Naive thymus-derived CD4-positive, alpha-beta T cell (primary cell): ENCODE measurements around the gene PDF. TPM values are rescaled to one million over a fixed set of nuclear protein-coding genes. Genes with fewer than 3 reads are reported as not detected.

Source experiments
- ATAC-seq: fragments of 150-1000 bp; cut with Tn5 transposase; 2 replicates; pipeline ENCODE4 v1.10.0; 2021; ENCODE audit warnings: mild to moderate bottlenecking, moderate library complexity
- CTCF ChIA-PET: fragments of 350-600 bp; sonication (Branson Sonifier 250); formaldehyde crosslinking; loops from one replicate; lab custom pipeline; 2021; ENCODE audit warnings: antibody characterized with exemption; lab: Charles Lee
- POLR2A ChIA-PET: fragments of 350-600 bp; sonication (Branson Sonifier 250); formaldehyde crosslinking; loops from one replicate; lab custom pipeline; 2021; ENCODE audit warnings: antibody characterized with exemption, inconsistent platforms; lab: Charles Lee
- DNase-seq, 9 donors: peaks; one replicate each; pipeline versions ENCODE4 v3.0.0 to v3.0.0-alpha.2; 2020 to 2022; ENCODE audit warnings: mixed read lengths in 1 of 9
- H3K27ac ChIP-seq: one replicate; pipeline ENCODE4 v1.7.0; 2013; ENCODE audit warnings: mild to moderate bottlenecking, low read depth, low read length, moderate library complexity
- H3K27me3 ChIP-seq, 2 donors: one replicate each; pipeline ENCODE4 v1.7.0; 2013; ENCODE audit warnings: low read length in 2 of 2, mild to moderate bottlenecking in 2 of 2, moderate library complexity in 2 of 2; ENCODE audit not compliant: control insufficient read depth in 2 of 2, insufficient read depth in 2 of 2
- H3K36me3 ChIP-seq, 3 experiments: 1 replicate in 2 of 3; 2 replicates in 1 of 3; pipeline ENCODE4 v1.7.0; 2013; ENCODE audit warnings: low read length in 3 of 3, mild to moderate bottlenecking in 3 of 3, moderate library complexity in 1 of 3; ENCODE audit not compliant: insufficient read depth in 3 of 3, control insufficient read depth in 2 of 3
- H3K4me1 ChIP-seq, 2 donors: one replicate each; pipeline ENCODE4 v1.7.0; 2013; ENCODE audit warnings: low read length in 2 of 2, mild to moderate bottlenecking in 2 of 2, moderate library complexity in 1 of 2; ENCODE audit not compliant: control insufficient read depth in 2 of 2, insufficient read depth in 2 of 2
- H3K4me3 ChIP-seq: 2 replicates; pipeline ENCODE4 v1.7.0; 2013; ENCODE audit warnings: mild to moderate bottlenecking, low read length
- H3K9me3 ChIP-seq, 3 experiments: 1 replicate in 2 of 3; 2 replicates in 1 of 3; pipeline ENCODE4 v1.7.0; 2013; ENCODE audit warnings: low read length in 3 of 3; ENCODE audit not compliant: control insufficient read depth in 2 of 3
- H3K27ac Mint-ChIP-seq, 9 donors: one replicate each; pipeline ENCODE4 v1.8.0; 2020 to 2022; ENCODE audit warnings: mixed read lengths in 9 of 9, mild to moderate bottlenecking in 8 of 9, moderate library complexity in 5 of 9, inconsistent platforms in 2 of 9
- H3K27me3 Mint-ChIP-seq, 5 donors: one replicate each; pipeline ENCODE4 v1.8.0; 2021 to 2022; ENCODE audit warnings: mixed read lengths in 5 of 5, mild to moderate bottlenecking in 1 of 5
- H3K36me3 Mint-ChIP-seq, 5 donors: one replicate each; pipeline ENCODE4 v1.8.0; 2020 to 2022; ENCODE audit warnings: mixed read lengths in 5 of 5, mild to moderate bottlenecking in 3 of 5, inconsistent platforms in 1 of 5
- H3K4me1 Mint-ChIP-seq, 7 donors: one replicate each; pipeline ENCODE4 v1.8.0; 2020 to 2022; ENCODE audit warnings: mixed read lengths in 7 of 7, mild to moderate bottlenecking in 3 of 7, inconsistent platforms in 1 of 7
- H3K4me3 Mint-ChIP-seq, 10 donors: one replicate each; pipeline ENCODE4 v1.8.0; 2020 to 2022; ENCODE audit warnings: mild to moderate bottlenecking in 10 of 10, mixed read lengths in 10 of 10, moderate library complexity in 6 of 10, inconsistent platforms in 2 of 10
- H3K9me3 Mint-ChIP-seq, 11 donors: one replicate each; pipeline ENCODE4 v1.8.0; 2020 to 2022; ENCODE audit warnings: mixed read lengths in 11 of 11, mild to moderate bottlenecking in 4 of 11, inconsistent platforms in 1 of 11, moderate library complexity in 1 of 11
- intact Hi-C, 2 donors: fragments of 100-400 bp; cut with micrococcal nuclease; formaldehyde crosslinking; loops; one replicate each; pipeline ENCODE4 v1.15.1; 2023
- polyA plus RNA-seq, 2 donors: library from polyadenylated mRNA; unstranded; fragments of 300-500 nt; fragmentation: Illumina TruSeq; gene quantifications; one replicate each; pipeline ENCODE4 v1.2.3, GENCODE V29; 2021
- total RNA-seq, 6 experiments: library from RNA in 5 of 6; stranded (reverse) in 5 of 6; gene quantifications; 1 replicate in 5 of 6; 2 replicates in 1 of 6; pipeline ENCODE4 v1.2.3 and lab custom pipeline; 2021 to 2026

The PDF gene
- total and polyA plus RNA-seq, 7 experiments from 2014 or later = 4.6 to 24.5 (median 11.4) TPM

- ChIA-PET CTCF (no interaction called here), POLR2A (interaction anchor here (1.0 kb wide), 1 partner anchor 13 kb away, joined by 3 read pairs; no protein-coding TSS in a partner anchor)
- H3K36me3 ChIP-seq = peaks cover 10 to 43% (median 18%) of the 10 kb centered on the region in 3 experiments
- no peak overlapping the region for H3K4me3 ChIP-seq
- DNase-seq (no peak), ATAC-seq (no peak)
- Mint-ChIP-seq H3K27me3 (no peaks in the 10 kb centered on the region), H3K4me3 (peak overlapping the region in 1 of 10 donors; percentile 34), H3K9me3 (no peaks in the 10 kb centered on the region), H3K36me3 (peaks cover 8 to 32% (median 20%) of the 10 kb centered on the region in 5 donors), H3K27ac (no peak overlapping the region), H3K4me1 (peaks cover 25 to 76% (median 47%) of the 10 kb centered on the region in 7 donors)
- H3K27me3 ChIP-seq = no peaks in the 10 kb centered on the region
- peaks cover 8 to 18% of the 10 kb centered on the region in 2 donors for H3K4me1 ChIP-seq
- intact Hi-C loops = loop anchor here in 1 of 2 donors (5.0 to 10.0 kb wide), 3 partner anchors 230 to 1250 kb away; partner anchors contain the start of genes NFAT5, NFATC3 and TANGO6
- no peak overlapping the region for H3K27ac ChIP-seq
- no peaks in the 10 kb centered on the region for H3K9me3 ChIP-seq
Measured at GRCh38 chr16:69334696-69335095, 4.3 kb upstream of the PDF start.

- Histone ChIP-seq H3K27ac (peak overlapping the region; percentile 90), H3K9me3 (no peaks in the 10 kb centered on the region), H3K4me1 (peaks cover 13 to 37% of the 10 kb centered on the region in 2 donors), H3K36me3 (peaks cover 5 to 50% (median 5%) of the 10 kb centered on the region in 3 experiments), H3K4me3 (peak overlapping the region; percentile 64), H3K27me3 (no peaks in the 10 kb centered on the region)
- peak overlapping the region in 8 of 9 donors; percentile 17 to 77 (median 56) for H3K27ac Mint-ChIP-seq
- ChIA-PET POLR2A (interaction anchor here (0.7 to 4.6 kb wide), 7 partner anchors 10 to 197 kb away, joined by 3 to 46 read pairs (median 5); partner anchors contain the start of genes CHTF8, COG8, NIP7 and UTP4), CTCF (interaction anchor here (0.6 to 2.4 kb wide), 4 partner anchors 11 to 180 kb away, joined by 3 to 13 read pairs (median 4); partner anchors contain the start of gene NIP7)
- DNase-seq (peak in 2 of 9 donors; percentile 25 to 33), ATAC-seq (peak; percentile 65)
- intact Hi-C loops = loop anchor here (1.0 to 10.0 kb wide), 8 partner anchors 10 to 1245 kb away; partner anchors contain the start of genes COG8 (in 2 of the 2), NIP7 (in 2 of the 2), VPS4A (in 2 of the 2) and CHTF8 (in 1 of the 2)
- H3K9me3 Mint-ChIP-seq = no peaks in the 10 kb centered on the region
- H3K4me3 Mint-ChIP-seq = peak overlapping the region; percentile 68 to 87 (median 76)
- peaks cover 16 to 72% (median 61%) of the 10 kb centered on the region in 7 donors for H3K4me1 Mint-ChIP-seq
- no peaks in the 10 kb centered on the region for H3K27me3 Mint-ChIP-seq
- peaks cover 0 to 26% (median 14%) of the 10 kb centered on the region in 5 donors for H3K36me3 Mint-ChIP-seq
Measured at GRCh38 chr16:69329369-69330285, 761 bp downstream of the PDF start.

GRCh38 chr16:69328854-69329316, 1.5 kb downstream of the PDF start:
- intact Hi-C loops = no loop called here
- no peak for ATAC-seq
- CTCF ChIA-PET = interaction anchor here (1.4 to 2.4 kb wide), 2 partner anchors 12 to 16 kb away, joined by 4 to 13 read pairs; partner anchors contain the start of gene NIP7

GRCh38 chr16:69327585-69328310, 2.6 kb downstream of the PDF start:
- Histone ChIP-seq H3K9me3 (no peaks in the 10 kb centered on the region), H3K27me3 (no peaks in the 10 kb centered on the region), H3K4me1 (peaks cover 13 to 31% of the 10 kb centered on the region in 2 donors), H3K4me3 (no peak overlapping the region), H3K36me3 (peaks cover 0 to 55% (median 0%) of the 10 kb centered on the region in 3 experiments), H3K27ac (peak overlapping the region; percentile 62)
- DNase-seq (no peak), ATAC-seq (no peak)
- intact Hi-C loops = no loop called here
- CTCF ChIA-PET = interaction anchor here (0.6 kb wide), 1 partner anchor 1443 kb away, joined by 5 read pairs; no protein-coding TSS in a partner anchor
- POLR2A ChIA-PET = interaction anchor here (0.8 to 4.6 kb wide), 5 partner anchors 10 to 485 kb away, joined by 4 to 46 read pairs (median 13); partner anchors contain the start of genes COG8 and NIP7
- H3K4me1 Mint-ChIP-seq = peaks cover 10 to 63% (median 50%) of the 10 kb centered on the region in 7 donors
- H3K27ac Mint-ChIP-seq = peak overlapping the region in 5 of 9 donors; percentile 19 to 86 (median 45)
- H3K4me3 Mint-ChIP-seq = peak overlapping the region in 9 of 10 donors; percentile 16 to 87 (median 69)
- H3K9me3 Mint-ChIP-seq = no peaks in the 10 kb centered on the region
- H3K27me3 Mint-ChIP-seq = no peaks in the 10 kb centered on the region
- H3K36me3 Mint-ChIP-seq = peaks cover 0 to 18% (median 6%) of the 10 kb centered on the region in 5 donors

More at GRCh38 chr16:69328854-69329316, 1.5 kb downstream of the PDF start:
- H3K36me3 ChIP-seq = peaks cover 0 to 50% (median under 1%) of the 10 kb centered on the region in 3 experiments
- peaks cover 0 to 21% (median 8%) of the 10 kb centered on the region in 5 donors for H3K36me3 Mint-ChIP-seq
- DNase-seq = no peak
- no peaks in the 10 kb centered on the region for H3K27me3 Mint-ChIP-seq
- peak overlapping the region; percentile 90 for H3K27ac ChIP-seq
- peaks cover 10 to 68% (median 56%) of the 10 kb centered on the region in 7 donors for H3K4me1 Mint-ChIP-seq
- H3K4me3 ChIP-seq = peak overlapping the region; percentile 64
- H3K4me1 ChIP-seq = peaks cover 13 to 37% of the 10 kb centered on the region in 2 donors
- peak overlapping the region; percentile 68 to 87 (median 76) for H3K4me3 Mint-ChIP-seq
- no peaks in the 10 kb centered on the region for H3K9me3 ChIP-seq
- no peaks in the 10 kb centered on the region for H3K27me3 ChIP-seq
- peak overlapping the region in 8 of 9 donors; percentile 28 to 77 (median 46) for H3K27ac Mint-ChIP-seq
- H3K9me3 Mint-ChIP-seq = no peaks in the 10 kb centered on the region
- POLR2A ChIA-PET = interaction anchor here (1.0 to 4.6 kb wide), 5 partner anchors 10 to 196 kb away, joined by 4 to 46 read pairs (median 5); partner anchors contain the start of genes CHTF8, COG8, NIP7 and UTP4

GRCh38 chr16:69326172-69326873, 4.1 kb downstream of the PDF start:
- Mint-ChIP-seq H3K36me3 (peaks cover 3 to 21% (median 13%) of the 10 kb centered on the region in 5 donors), H3K4me3 (peak overlapping the region in 8 of 10 donors; percentile 12 to 51 (median 34))
- intact Hi-C loops = no loop called here

More at GRCh38 chr16:69326172-69326873, 4.1 kb downstream of the PDF start:
- Histone ChIP-seq H3K36me3 (peaks cover 0 to 65% (median 6%) of the 10 kb centered on the region in 3 experiments), H3K4me1 (peaks cover 13 to 31% of the 10 kb centered on the region in 2 donors), H3K27ac (peak overlapping the region; percentile 17), H3K9me3 (no peaks in the 10 kb centered on the region), H3K27me3 (no peaks in the 10 kb centered on the region), H3K4me3 (no peak overlapping the region)
- peak overlapping the region in 7 of 9 donors; percentile 25 to 80 (median 69) for H3K27ac Mint-ChIP-seq
- ATAC-seq = no peak
- no peaks in the 10 kb centered on the region for H3K9me3 Mint-ChIP-seq
- no peak for DNase-seq
- no peaks in the 10 kb centered on the region for H3K27me3 Mint-ChIP-seq
- peaks cover 16 to 57% (median 50%) of the 10 kb centered on the region in 7 donors for H3K4me1 Mint-ChIP-seq
- CTCF ChIA-PET = interaction anchor here (1.1 kb wide), 1 partner anchor 11 kb away, joined by 3 read pairs; no protein-coding TSS in a partner anchor
- POLR2A ChIA-PET = interaction anchor here (0.5 to 2.4 kb wide), 9 partner anchors 12 to 1202 kb away, joined by 3 to 13 read pairs (median 4); partner anchors contain the start of genes COG8, NIP7 and VPS4A
